Airway epithelial cell (primary cell): Measurements from ENCODE around the gene APEX2. TPM values are rescaled to one million over a fixed set of nuclear protein-coding genes. Genes with fewer than 3 reads are reported as not detected.

Experiments used
- total RNA-seq: library from RNA; depleted of rRNA; stranded (reverse); fragments of >200 nt; gene quantifications from 2 replicates; pipeline ENCODE4 v1.2.3, GENCODE V29; 2015

Gene APEX2, protein sequence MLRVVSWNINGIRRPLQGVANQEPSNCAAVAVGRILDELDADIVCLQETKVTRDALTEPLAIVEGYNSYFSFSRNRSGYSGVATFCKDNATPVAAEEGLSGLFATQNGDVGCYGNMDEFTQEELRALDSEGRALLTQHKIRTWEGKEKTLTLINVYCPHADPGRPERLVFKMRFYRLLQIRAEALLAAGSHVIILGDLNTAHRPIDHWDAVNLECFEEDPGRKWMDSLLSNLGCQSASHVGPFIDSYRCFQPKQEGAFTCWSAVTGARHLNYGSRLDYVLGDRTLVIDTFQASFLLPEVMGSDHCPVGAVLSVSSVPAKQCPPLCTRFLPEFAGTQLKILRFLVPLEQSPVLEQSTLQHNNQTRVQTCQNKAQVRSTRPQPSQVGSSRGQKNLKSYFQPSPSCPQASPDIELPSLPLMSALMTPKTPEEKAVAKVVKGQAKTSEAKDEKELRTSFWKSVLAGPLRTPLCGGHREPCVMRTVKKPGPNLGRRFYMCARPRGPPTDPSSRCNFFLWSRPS
- total RNA-seq, result 22.8 and 23.6 TPM in 2 replicates

DNA sequence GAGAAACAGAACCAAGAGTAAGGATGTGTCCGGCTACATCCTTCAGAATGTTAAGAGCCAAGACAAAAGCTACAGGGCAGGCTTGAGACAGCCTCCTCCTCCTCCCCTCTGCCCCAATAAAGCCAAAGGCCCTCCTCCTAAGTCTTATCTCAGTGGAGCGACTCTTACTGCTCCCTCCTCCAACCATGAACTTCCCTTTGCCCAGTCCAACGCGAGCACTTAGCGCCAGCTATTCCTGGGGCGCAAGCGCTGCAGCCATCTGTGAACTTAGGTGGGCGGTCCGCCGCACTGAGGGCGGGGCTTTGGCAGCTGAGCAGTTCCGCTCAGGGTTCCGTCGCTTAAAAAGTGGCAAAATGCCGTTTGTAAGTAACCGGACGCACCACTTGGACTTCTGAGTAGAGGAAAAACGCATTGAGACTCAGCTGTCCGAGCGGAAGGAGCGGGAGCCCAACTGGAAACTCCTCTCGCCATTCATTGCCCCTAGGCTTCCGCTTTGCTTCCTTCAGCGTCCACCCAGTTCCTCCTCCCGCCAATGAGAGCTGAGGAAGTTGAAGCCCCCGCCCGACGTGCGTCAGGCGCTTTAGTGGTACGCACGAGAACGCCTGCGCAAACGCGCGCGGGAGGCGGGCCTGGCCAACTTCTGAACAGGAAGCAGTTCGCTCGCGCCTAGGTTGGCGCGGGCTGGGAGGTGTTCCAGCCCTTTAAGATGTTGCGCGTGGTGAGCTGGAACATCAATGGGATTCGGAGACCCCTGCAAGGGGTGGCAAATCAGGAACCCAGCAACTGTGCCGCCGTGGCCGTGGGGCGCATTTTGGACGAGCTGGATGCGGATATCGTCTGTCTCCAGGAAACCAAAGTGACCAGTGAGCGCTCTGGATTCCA is at the start of gene APEX2:
APEX2 (plus strand) TSS at position 647 of the 882 bp plus-strand sequence; CDS start at position 707, 60 bp downstream.

GRCh38 chrX:54994099-54994498 is 6.1 kb upstream of the APEX2 start, which contains the start of gene PFKFB1:
Gene PFKFB1 (minus strand): TSS chrX:54994188. CDS start chrX:54994007, 181 bp downstream.

DNA sequence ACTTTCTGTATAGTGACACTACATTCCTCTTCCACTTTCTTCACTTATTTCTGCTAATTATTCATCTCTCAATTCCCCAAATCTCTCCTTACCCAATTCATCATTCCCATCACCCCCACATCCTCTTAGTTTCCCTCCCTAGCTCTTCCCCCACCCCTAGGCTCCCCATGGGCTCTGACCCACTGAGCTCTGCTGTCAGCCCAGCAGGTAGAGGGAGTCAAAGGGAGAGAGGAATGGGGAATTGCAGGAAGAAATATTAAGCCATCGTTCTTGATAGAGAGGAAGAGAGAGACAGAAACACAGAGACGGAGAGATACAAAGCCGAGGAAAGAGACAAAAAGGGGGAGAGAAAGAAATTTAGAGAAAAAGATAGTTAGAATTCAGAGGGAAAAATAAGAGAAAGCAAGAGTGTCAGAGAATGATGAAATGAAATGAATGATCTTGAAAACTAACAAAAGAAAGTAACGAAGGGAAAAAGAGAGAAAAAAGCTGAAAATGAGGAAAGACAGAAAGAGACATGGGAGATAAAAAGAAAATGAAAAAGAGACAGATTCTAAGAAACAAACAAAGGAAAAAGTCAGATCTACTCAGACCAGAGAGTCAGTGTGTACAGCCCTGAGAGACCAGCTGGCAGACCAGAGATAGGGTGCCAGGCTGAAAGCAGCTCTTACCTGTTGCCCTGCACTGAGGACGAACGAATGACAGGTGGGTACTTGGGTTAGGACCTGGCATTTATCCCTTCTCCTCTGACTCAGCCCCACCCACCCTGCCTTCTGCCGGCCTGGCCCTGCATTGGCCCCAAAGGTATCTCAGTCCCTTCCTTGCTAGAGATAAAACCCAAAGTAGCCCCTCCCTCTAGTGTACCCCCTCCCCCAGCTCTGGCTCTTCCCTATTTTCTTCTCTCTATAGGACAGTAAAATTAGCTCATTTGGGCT is 30.4 kb downstream of the APEX2 start, which contains the start of gene ALAS2:
ALAS2 (minus strand) TSS at position 707 of the 935 bp plus-strand sequence. CDS start 4,977 bp downstream, outside the sequence.

Other genes starting within 250 kb of the APEX2 start
- not detected in 2 replicates for gene ITIH6, start 202.1 kb upstream of the APEX2 start, total RNA-seq
- 123 and 126 TPM in 2 replicates for gene MAGED2, start 192.6 kb upstream of the APEX2 start, total RNA-seq
- gene TRO, start 79.5 kb upstream of the APEX2 start, total RNA-seq, result 1.2 and 1.6 TPM in 2 replicates
- not detected in 2 replicates for gene PFKFB1, start 6.2 kb upstream of the APEX2 start, total RNA-seq
- gene ALAS2, start 30.6 kb downstream of the APEX2 start, total RNA-seq, result not detected in 2 replicates
- not detected in 2 replicates for gene PAGE2B, start 74.7 kb downstream of the APEX2 start, total RNA-seq
- not detected in 2 replicates for gene PAGE2, start 88.7 kb downstream of the APEX2 start, total RNA-seq
- not detected in 2 replicates for gene PAGE5, start 220.0 kb downstream of the APEX2 start, total RNA-seq